ENCODE measurements around the gene PARL. TPM values are rescaled to one million over a fixed set of nuclear protein-coding genes. Genes with fewer than 3 reads are reported as not detected.

Gene PARL
- polyA plus RNA-seq, 1 of the 3 experiments (the other 2 are of a cell fraction), result 50.1 TPM

DNA sequence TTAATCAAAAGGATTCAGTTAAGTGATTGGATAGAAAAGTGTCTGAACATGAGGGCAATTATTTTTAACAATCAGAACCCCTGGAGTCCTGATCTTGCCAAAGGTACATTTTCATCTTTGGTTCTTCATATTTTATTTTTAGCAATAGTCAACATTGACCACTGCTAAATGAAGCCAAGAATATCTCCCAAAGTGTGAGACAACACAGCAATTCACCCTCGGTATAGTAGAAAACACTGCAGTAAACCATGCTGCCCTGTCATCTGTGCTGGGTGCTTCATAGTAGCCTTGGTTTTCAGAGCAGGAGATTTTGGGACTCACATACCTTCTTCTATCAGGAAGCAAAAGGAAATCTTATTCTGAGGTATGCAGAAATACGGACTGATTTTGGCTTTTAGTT lies 47.2 kb upstream of the PARL start:
- Histone ChIP-seq H3K4me1 (ENCODE audit: control insufficient read depth in 1 of 2, insufficient read depth in 2 of 2, low read depth in 1 of 2, low read length in 1 of 2) (no peaks in the 10 kb centered on the region), H2AFZ (ENCODE audit: low read depth) (no peak overlapping the region), H3K9me3 (no peaks in the 10 kb centered on the region), H3K27me3 (ENCODE audit: insufficient read depth) (no peaks in the 10 kb centered on the region), H3K4me2 (no peak overlapping the region), H3K9me2 (no peaks in the 10 kb centered on the region), H3K36me3 (replicated peaks in 1 of 2; ENCODE audit: control insufficient read depth in 1 of 2, insufficient read depth in 2 of 2, low read length in 1 of 2) (peaks cover 6 to 11% of the 10 kb centered on the region in 2 experiments), H3K9ac (no peak overlapping the region), H3K79me2 (ENCODE audit: insufficient read depth) (no peaks in the 10 kb centered on the region), H3F3A (replicated peaks; ENCODE audit: insufficient read depth) (no peaks in the 10 kb centered on the region), H3K4me3 (ENCODE audit: low read depth in 2 of 2, low read length in 1 of 2) (no peak overlapping the region), H3K27ac (ENCODE audit: low read depth in 2 of 2, low read length in 1 of 2) (no peak overlapping the region), H4K20me1 (ENCODE audit: insufficient read depth) (no peaks in the 10 kb centered on the region)
- TF ChIP-seq, protein P1, sequence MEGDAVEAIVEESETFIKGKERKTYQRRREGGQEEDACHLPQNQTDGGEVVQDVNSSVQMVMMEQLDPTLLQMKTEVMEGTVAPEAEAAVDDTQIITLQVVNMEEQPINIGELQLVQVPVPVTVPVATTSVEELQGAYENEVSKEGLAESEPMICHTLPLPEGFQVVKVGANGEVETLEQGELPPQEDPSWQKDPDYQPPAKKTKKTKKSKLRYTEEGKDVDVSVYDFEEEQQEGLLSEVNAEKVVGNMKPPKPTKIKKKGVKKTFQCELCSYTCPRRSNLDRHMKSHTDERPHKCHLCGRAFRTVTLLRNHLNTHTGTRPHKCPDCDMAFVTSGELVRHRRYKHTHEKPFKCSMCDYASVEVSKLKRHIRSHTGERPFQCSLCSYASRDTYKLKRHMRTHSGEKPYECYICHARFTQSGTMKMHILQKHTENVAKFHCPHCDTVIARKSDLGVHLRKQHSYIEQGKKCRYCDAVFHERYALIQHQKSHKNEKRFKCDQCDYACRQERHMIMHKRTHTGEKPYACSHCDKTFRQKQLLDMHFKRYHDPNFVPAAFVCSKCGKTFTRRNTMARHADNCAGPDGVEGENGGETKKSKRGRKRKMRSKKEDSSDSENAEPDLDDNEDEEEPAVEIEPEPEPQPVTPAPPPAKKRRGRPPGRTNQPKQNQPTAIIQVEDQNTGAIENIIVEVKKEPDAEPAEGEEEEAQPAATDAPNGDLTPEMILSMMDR (IDR thresholded peaks at IDR 0.05), result no peak
- TF ChIP-seq NFIC (IDR thresholded peaks at IDR 0.05; ENCODE audit: borderline replicate concordance) (no peak), RCOR1 (IDR thresholded peaks at IDR 0.05; ENCODE audit: low read length) (no peak), POLR2AphosphoS5 (IDR thresholded peaks at IDR 0.05; ENCODE audit: low read depth, low read length) (no peak), TAF1 (IDR thresholded peaks at IDR 0.05; ENCODE audit: borderline replicate concordance, low read depth, low read length) (no peak), SMC3 (IDR thresholded peaks at IDR 0.05; ENCODE audit: low read depth, low read length) (no peak), CHD2 (IDR thresholded peaks at IDR 0.05; ENCODE audit: low read length, partially characterized antibody) (no peak), YY1 (IDR thresholded peaks at IDR 0.05; ENCODE audit: low read depth) (no peak), MXI1 (IDR thresholded peaks at IDR 0.05; ENCODE audit: low read depth, low read length) (no peak), GATA2 (CRISPR knock-in tag; IDR thresholded peaks at IDR 0.05) (no peak), EZH2phosphoT487 (IDR thresholded peaks at IDR 0.05; ENCODE audit: borderline replicate concordance, low read depth) (no peak), NRF1 (IDR thresholded peaks at IDR 0.05; ENCODE audit: low read depth, low read length) (no peak), MEF2A (IDR thresholded peaks at IDR 0.05; ENCODE audit: borderline replicate concordance, low read depth) (no peak), FOSL2 (IDR thresholded peaks at IDR 0.05; ENCODE audit: borderline replicate concordance, low read depth) (no peak), ELF1 (IDR thresholded peaks at IDR 0.05) (no peak)
- TF ChIP-seq, protein P2, sequence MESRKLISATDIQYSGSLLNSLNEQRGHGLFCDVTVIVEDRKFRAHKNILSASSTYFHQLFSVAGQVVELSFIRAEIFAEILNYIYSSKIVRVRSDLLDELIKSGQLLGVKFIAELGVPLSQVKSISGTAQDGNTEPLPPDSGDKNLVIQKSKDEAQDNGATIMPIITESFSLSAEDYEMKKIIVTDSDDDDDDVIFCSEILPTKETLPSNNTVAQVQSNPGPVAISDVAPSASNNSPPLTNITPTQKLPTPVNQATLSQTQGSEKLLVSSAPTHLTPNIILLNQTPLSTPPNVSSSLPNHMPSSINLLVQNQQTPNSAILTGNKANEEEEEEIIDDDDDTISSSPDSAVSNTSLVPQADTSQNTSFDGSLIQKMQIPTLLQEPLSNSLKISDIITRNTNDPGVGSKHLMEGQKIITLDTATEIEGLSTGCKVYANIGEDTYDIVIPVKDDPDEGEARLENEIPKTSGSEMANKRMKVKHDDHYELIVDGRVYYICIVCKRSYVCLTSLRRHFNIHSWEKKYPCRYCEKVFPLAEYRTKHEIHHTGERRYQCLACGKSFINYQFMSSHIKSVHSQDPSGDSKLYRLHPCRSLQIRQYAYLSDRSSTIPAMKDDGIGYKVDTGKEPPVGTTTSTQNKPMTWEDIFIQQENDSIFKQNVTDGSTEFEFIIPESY (IDR thresholded peaks at IDR 0.05; ENCODE audit: borderline replicate concordance, low read depth), result no peak
- TF ChIP-seq, protein P3, sequence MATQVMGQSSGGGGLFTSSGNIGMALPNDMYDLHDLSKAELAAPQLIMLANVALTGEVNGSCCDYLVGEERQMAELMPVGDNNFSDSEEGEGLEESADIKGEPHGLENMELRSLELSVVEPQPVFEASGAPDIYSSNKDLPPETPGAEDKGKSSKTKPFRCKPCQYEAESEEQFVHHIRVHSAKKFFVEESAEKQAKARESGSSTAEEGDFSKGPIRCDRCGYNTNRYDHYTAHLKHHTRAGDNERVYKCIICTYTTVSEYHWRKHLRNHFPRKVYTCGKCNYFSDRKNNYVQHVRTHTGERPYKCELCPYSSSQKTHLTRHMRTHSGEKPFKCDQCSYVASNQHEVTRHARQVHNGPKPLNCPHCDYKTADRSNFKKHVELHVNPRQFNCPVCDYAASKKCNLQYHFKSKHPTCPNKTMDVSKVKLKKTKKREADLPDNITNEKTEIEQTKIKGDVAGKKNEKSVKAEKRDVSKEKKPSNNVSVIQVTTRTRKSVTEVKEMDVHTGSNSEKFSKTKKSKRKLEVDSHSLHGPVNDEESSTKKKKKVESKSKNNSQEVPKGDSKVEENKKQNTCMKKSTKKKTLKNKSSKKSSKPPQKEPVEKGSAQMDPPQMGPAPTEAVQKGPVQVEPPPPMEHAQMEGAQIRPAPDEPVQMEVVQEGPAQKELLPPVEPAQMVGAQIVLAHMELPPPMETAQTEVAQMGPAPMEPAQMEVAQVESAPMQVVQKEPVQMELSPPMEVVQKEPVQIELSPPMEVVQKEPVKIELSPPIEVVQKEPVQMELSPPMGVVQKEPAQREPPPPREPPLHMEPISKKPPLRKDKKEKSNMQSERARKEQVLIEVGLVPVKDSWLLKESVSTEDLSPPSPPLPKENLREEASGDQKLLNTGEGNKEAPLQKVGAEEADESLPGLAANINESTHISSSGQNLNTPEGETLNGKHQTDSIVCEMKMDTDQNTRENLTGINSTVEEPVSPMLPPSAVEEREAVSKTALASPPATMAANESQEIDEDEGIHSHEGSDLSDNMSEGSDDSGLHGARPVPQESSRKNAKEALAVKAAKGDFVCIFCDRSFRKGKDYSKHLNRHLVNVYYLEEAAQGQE (IDR thresholded peaks at IDR 0.05; ENCODE audit: low read depth, low read length), result no peak
- TF ChIP-seq, protein P4, sequence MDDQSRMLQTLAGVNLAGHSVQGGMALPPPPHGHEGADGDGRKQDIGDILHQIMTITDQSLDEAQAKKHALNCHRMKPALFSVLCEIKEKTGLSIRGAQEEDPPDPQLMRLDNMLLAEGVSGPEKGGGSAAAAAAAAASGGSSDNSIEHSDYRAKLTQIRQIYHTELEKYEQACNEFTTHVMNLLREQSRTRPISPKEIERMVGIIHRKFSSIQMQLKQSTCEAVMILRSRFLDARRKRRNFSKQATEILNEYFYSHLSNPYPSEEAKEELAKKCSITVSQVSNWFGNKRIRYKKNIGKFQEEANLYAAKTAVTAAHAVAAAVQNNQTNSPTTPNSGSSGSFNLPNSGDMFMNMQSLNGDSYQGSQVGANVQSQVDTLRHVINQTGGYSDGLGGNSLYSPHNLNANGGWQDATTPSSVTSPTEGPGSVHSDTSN (IDR thresholded peaks at IDR 0.05), result no peak
- CTCF ChIA-PET, result no interaction called here
- 89% methylated on average over 2 of the region's 2 CpGs for WGBS (ENCODE audit: low lambda C conversion rate)
- DNase-seq, result no peak
- POLR2A ChIA-PET, result no interaction called here

Data from SK-N-SH (cell line).